Thyroid gland (tissue), 4 donors: ENCODE data around the gene ZSWIM6.

Experiments
- CTCF ChIP-seq, 6 experiments: fragments of 200-600 bp in 3 of 6; fragments of 450-650 bp in 3 of 6; sonication (generic) in 3 of 6; IDR thresholded peaks; one replicate each; pipeline ENCODE4 v1.5.1; 2016 to 2019; ENCODE audit warnings: antibody characterized with exemption in 6 of 6, mild to moderate bottlenecking in 2 of 6, inconsistent platforms in 1 of 6, moderate library complexity in 1 of 6
- POLR2A ChIP-seq, 2 donors: fragments of 450-650 bp; IDR thresholded peaks; one replicate each; pipeline ENCODE4 v1.6.1; 2017; ENCODE audit warnings: antibody characterized with exemption in 2 of 2, mild to moderate bottlenecking in 2 of 2, moderate library complexity in 1 of 2

GRCh38 chr5:61417851-61418250 is 85.8 kb downstream of the ZSWIM6 start:
- TF ChIP-seq CTCF (IDR thresholded peaks at IDR 0.05) (no peak), POLR2A (IDR thresholded peaks at IDR 0.05) (no peak)
